Muscle layer of colon (tissue), 2 donors: ENCODE measurements around the gene SLC4A4.

ENCODE experiments used
- H3K27ac ChIP-seq: one replicate; pipeline ENCODE4 v1.7.0; 2013; ENCODE audit warnings: low read depth, mild to moderate bottlenecking, low read length, moderate library complexity
- H3K27me3 ChIP-seq, 2 donors: one replicate each; pipeline ENCODE4 v1.7.0; 2013; ENCODE audit warnings: low read length in 2 of 2, mild to moderate bottlenecking in 2 of 2; ENCODE audit not compliant: insufficient read depth in 2 of 2, control insufficient read depth in 1 of 2
- H3K36me3 ChIP-seq: one replicate; pipeline ENCODE4 v1.7.0; 2013; ENCODE audit warnings: mild to moderate bottlenecking, low read length; ENCODE audit not compliant: insufficient read depth
- H3K4me1 ChIP-seq: one replicate; pipeline ENCODE4 v1.7.0; 2013; ENCODE audit warnings: mild to moderate bottlenecking, low read length; ENCODE audit not compliant: insufficient read depth
- H3K4me3 ChIP-seq, 2 donors: one replicate each; pipeline ENCODE4 v1.7.0; 2013; ENCODE audit warnings: low read length in 2 of 2, low read depth in 1 of 2, mild to moderate bottlenecking in 1 of 2, moderate library complexity in 1 of 2
- H3K9ac ChIP-seq: one replicate; pipeline ENCODE4 v1.7.0; 2013; ENCODE audit warnings: low read length
- H3K9me3 ChIP-seq: one replicate; pipeline ENCODE4 v1.7.0; 2013; ENCODE audit warnings: mild to moderate bottlenecking, low read length
- donor health status: abdominal sarcoma.
- donor health status: Adenocarcinoma of cecum.

The SLC4A4 gene

DNA sequence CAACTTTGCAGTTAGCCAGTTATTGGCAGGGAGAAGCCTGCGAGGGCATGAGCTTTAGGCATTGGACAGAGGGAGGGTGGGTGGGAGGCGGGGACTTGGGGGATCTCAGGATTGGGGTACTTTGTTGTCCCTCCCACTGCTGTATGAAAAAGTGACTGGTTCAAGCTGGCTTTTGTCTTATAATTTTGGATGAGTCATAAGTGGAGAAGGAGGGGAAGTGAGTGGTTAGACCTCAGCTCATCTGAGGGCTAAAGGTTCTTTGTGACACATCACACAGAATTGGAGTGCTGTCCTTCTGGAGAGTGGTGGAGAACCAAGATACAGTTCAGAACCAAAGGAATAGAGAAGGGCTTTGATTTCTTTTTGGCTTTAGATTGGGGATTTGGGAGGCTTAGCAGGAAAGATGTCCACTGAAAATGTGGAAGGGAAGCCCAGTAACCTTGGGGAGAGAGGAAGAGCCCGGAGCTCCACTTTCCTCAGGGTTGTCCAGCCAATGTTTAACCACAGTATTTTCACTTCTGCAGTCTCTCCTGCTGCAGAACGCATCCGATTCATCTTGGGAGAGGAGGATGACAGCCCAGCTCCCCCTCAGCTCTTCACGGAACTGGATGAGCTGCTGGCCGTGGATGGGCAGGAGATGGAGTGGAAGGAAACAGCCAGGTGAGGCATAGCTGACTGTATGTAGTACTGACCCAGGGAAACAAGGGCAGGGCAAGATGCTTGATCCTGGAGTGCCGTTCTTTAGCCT is at the start of gene SLC4A4:
Gene SLC4A4 (plus strand): TSS at position 175 of the 748 bp plus-strand sequence.
- H3K27me3 ChIP-seq = no peaks in the 10 kb centered on the region
- no peaks in the 10 kb centered on the region for H3K4me1 ChIP-seq
- H3K4me3 ChIP-seq = no peak within 1 kb of the TSS
- H3K27ac ChIP-seq = no peak within 1 kb of the TSS
- no peaks in the 10 kb centered on the region for H3K36me3 ChIP-seq
- no peaks in the 10 kb centered on the region for H3K9me3 ChIP-seq
- no peak within 1 kb of the TSS for H3K9ac ChIP-seq

DNA sequence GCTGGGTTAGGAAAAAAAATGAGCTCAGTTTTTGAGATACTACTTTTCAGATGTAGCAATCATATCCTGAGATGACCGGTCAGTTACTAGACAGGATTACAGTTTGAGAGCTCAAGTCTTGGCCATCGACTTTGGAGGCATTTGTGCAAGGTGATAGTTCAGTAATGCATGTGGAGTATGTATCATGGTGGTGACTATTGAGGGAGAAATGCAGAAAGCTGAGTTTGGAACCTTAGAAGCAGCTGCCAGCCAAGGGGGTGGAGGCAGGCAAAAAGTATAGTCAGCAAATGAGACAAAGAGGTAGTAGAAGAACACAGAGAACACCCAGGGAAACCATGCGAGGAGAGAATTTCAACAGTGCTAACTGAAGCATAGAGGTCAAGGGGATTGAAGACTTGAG is 48.7 kb upstream of the SLC4A4 start:
- H3K27ac ChIP-seq = no peak overlapping the region
- H3K27me3 ChIP-seq = no peaks in the 10 kb centered on the region

GRCh38 chr4:71290476-71290875 is 48.3 kb upstream of the SLC4A4 start:
- no peak overlapping the region for H3K9ac ChIP-seq

More for the DNA sequence above, 48.7 kb upstream of the SLC4A4 start:
- no peaks in the 10 kb centered on the region for H3K36me3 ChIP-seq
- no peaks in the 10 kb centered on the region for H3K9me3 ChIP-seq
- no peaks in the 10 kb centered on the region for H3K4me1 ChIP-seq
- H3K9ac ChIP-seq = no peak overlapping the region
- H3K4me3 ChIP-seq = no peak overlapping the region

GRCh38 chr4:71292228-71292627 is 46.6 kb upstream of the SLC4A4 start:
- Histone ChIP-seq H3K27me3 (no peaks in the 10 kb centered on the region), H3K9me3 (no peaks in the 10 kb centered on the region), H3K4me3 (no peak overlapping the region), H3K36me3 (no peaks in the 10 kb centered on the region), H3K4me1 (no peaks in the 10 kb centered on the region), H3K27ac (no peak overlapping the region), H3K9ac (no peak overlapping the region)

More at GRCh38 chr4:71290476-71290875, 48.3 kb upstream of the SLC4A4 start:
- no peak overlapping the region for H3K27ac ChIP-seq
- no peaks in the 10 kb centered on the region for H3K9me3 ChIP-seq
- H3K27me3 ChIP-seq = no peaks in the 10 kb centered on the region
- H3K4me1 ChIP-seq = no peaks in the 10 kb centered on the region
- H3K4me3 ChIP-seq = no peak overlapping the region
- H3K36me3 ChIP-seq = no peaks in the 10 kb centered on the region

- no peak overlapping the region for H3K27ac ChIP-seq
- no peaks in the 10 kb centered on the region for H3K36me3 ChIP-seq
- H3K4me1 ChIP-seq = no peaks in the 10 kb centered on the region
- no peak overlapping the region for H3K9ac ChIP-seq
- H3K27me3 ChIP-seq = no peaks in the 10 kb centered on the region
- no peak overlapping the region for H3K4me3 ChIP-seq
- H3K9me3 ChIP-seq = no peaks in the 10 kb centered on the region
These were observed 45.1 kb upstream of the SLC4A4 start for GRCh38 chr4:71293705-71294104.

DNA sequence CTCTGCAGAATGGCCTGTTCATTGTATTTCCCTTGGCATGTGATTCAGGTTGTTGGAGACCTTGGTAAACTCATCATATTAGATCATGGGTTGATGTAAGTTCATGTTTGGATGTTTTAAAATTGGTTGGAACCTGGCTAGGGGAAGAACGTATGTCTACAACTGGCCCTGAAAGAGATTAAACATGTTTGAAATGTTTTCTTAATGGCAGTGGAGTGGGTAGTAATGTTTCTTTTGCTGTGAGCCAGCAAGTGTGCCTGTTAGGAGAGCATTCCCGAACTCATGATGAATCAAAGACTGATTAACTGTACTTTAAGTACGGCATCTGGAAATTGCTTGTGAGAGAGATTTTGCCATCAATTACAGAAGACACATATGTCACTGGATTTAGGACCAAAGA is 44.5 kb upstream of the SLC4A4 start:
- H3K27ac ChIP-seq = no peak overlapping the region
- no peaks in the 10 kb centered on the region for H3K9me3 ChIP-seq
- no peaks in the 10 kb centered on the region for H3K27me3 ChIP-seq
- H3K9ac ChIP-seq = no peak overlapping the region
- no peak overlapping the region for H3K4me3 ChIP-seq
- H3K4me1 ChIP-seq = no peaks in the 10 kb centered on the region
- no peaks in the 10 kb centered on the region for H3K36me3 ChIP-seq

DNA sequence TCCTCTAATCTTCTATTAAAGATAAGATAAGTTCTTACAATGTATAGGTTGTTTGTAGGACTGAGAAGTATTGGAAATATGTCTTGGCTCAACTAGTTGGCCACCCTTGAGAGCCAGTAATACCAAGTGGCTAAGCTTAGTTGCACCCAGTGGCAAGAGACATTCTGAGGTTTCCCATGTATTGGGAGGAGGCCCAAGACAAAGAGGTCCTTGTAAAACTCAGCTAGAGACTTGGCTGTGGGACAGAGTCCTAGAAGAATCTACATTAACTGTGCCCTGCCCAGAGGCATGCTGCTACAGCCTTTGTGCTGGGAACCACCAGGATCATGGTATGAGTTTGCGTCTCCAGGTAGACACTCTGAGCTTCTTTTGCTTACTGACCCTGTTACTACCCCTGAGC is 41.9 kb upstream of the SLC4A4 start:
- Histone ChIP-seq H3K9me3 (no peaks in the 10 kb centered on the region), H3K27ac (no peak overlapping the region), H3K9ac (no peak overlapping the region), H3K27me3 (no peaks in the 10 kb centered on the region), H3K36me3 (no peaks in the 10 kb centered on the region), H3K4me3 (no peak overlapping the region), H3K4me1 (no peaks in the 10 kb centered on the region)

DNA sequence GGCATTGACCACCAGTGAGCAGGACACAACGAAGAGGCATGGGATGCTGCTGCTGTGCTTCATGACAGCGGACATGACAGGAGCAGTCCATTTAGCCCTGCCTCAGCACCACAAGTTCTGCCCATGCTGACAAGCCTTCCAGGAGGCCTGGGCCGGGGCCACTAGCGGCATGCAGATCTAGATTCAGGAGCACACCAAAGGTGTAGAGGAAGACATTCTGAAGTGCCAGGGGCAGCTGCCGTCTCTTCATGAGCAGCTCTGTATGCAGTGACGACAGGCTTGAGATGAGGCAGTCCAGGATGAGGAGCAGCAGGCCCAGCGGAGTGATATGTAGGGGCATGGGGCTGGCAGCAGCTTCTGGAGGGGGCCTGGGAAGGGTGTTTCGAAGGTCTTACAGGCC is 38.5 kb upstream of the SLC4A4 start:
- Histone ChIP-seq H3K36me3 (no peaks in the 10 kb centered on the region), H3K9me3 (no peaks in the 10 kb centered on the region), H3K4me1 (no peaks in the 10 kb centered on the region), H3K27me3 (no peaks in the 10 kb centered on the region), H3K4me3 (no peak overlapping the region), H3K9ac (no peak overlapping the region), H3K27ac (no peak overlapping the region)

GRCh38 chr4:71300964-71301363 is 37.9 kb upstream of the SLC4A4 start:
- Histone ChIP-seq H3K9ac (no peak overlapping the region), H3K27me3 (no peaks in the 10 kb centered on the region)

GRCh38 chr4:71303287-71303686 is 35.5 kb upstream of the SLC4A4 start:
- H3K4me3 ChIP-seq = no peak overlapping the region
- no peak overlapping the region for H3K27ac ChIP-seq
- H3K4me1 ChIP-seq = no peaks in the 10 kb centered on the region
- no peak overlapping the region for H3K9ac ChIP-seq
- no peaks in the 10 kb centered on the region for H3K9me3 ChIP-seq
- no peaks in the 10 kb centered on the region for H3K36me3 ChIP-seq
- H3K27me3 ChIP-seq = no peaks in the 10 kb centered on the region

More at GRCh38 chr4:71300964-71301363, 37.9 kb upstream of the SLC4A4 start:
- no peak overlapping the region for H3K4me3 ChIP-seq
- no peaks in the 10 kb centered on the region for H3K4me1 ChIP-seq
- H3K36me3 ChIP-seq = no peaks in the 10 kb centered on the region
- H3K9me3 ChIP-seq = no peaks in the 10 kb centered on the region
- H3K27ac ChIP-seq = no peak overlapping the region

- H3K36me3 ChIP-seq = no peaks in the 10 kb centered on the region
- H3K4me1 ChIP-seq = no peaks in the 10 kb centered on the region
- no peak overlapping the region for H3K9ac ChIP-seq
- H3K4me3 ChIP-seq = no peak overlapping the region
- no peaks in the 10 kb centered on the region for H3K27me3 ChIP-seq
- H3K9me3 ChIP-seq = no peaks in the 10 kb centered on the region
- no peak overlapping the region for H3K27ac ChIP-seq
These were observed 35.0 kb upstream of the SLC4A4 start for GRCh38 chr4:71303850-71304249.

DNA sequence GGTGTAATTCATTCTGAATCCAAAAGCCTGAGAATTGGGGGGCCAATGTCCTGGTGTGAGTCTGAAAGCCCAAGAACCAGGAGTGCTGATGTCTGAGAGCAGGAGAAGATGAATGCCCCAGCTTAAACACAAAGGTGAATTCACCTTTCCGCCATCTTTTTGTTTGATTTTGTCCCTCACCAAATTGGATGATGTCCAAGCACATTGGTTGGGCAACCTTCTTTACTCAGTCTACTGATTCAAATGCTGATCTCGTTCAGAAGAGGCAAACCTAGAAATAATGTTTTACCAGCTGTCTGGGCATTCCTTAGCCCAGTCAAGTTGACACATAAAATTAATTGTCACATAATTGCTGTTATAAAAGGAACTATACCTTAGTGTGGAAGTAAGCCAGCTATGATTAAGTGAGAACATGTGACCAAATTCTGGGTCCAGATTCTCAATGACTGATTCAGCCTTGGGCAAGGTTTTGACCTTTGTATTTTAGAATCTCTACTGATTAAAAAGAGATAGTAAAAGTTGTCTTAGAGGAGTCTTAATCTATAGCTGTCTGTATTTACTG is 34.5 kb upstream of the SLC4A4 start:
- Histone ChIP-seq H3K4me3 (no peak overlapping the region), H3K4me1 (no peaks in the 10 kb centered on the region), H3K9me3 (no peaks in the 10 kb centered on the region), H3K27ac (no peak overlapping the region), H3K9ac (no peak overlapping the region), H3K36me3 (no peaks in the 10 kb centered on the region), H3K27me3 (no peaks in the 10 kb centered on the region)
